Heart left ventricle (tissue), 16 donors: ENCODE data around the gene GDPD1. TPM values are rescaled to one million over a fixed set of nuclear protein-coding genes. Genes with fewer than 3 reads are reported as not detected.

Source experiments
- ATAC-seq, 4 donors: fragments of 200-7000 bp; cut with Tn5 transposase; one replicate each; pipeline ENCODE4 v1.9.1; 2020 to 2022; ENCODE audit warnings: moderate library complexity in 4 of 4, mild to moderate bottlenecking in 3 of 4, moderate number of reproducible peaks in 1 of 4
- DNase-seq, 5 donors: peaks; one replicate each; pipeline ENCODE4 v3.0.0-alpha.2; 2020
- H3K27ac ChIP-seq, 12 donors: fragments of 200-600 bp; sonication (generic) in 4 of 12; one replicate each; pipeline versions ENCODE4 v1.5.0 to v1.8.0; 2016 to 2022; ENCODE audit warnings: mild to moderate bottlenecking in 2 of 12
- H3K27me3 ChIP-seq, 9 donors: fragments of 200-600 bp; sonication (generic) in 2 of 9; one replicate each; pipeline versions ENCODE4 v1.5.1 to v1.8.0; 2016 to 2022; ENCODE audit warnings: mild to moderate bottlenecking in 3 of 9
- H3K36me3 ChIP-seq, 9 donors: fragments of 200-600 bp; sonication (generic) in 2 of 9; one replicate each; pipeline versions ENCODE4 v1.5.0 to v1.8.0; 2018 to 2022; ENCODE audit warnings: mild to moderate bottlenecking in 2 of 9
- H3K4me1 ChIP-seq, 12 donors: fragments of 200-600 bp; sonication (generic) in 4 of 12; one replicate each; pipeline versions ENCODE4 v1.5.0 to v1.8.0; 2016 to 2022; ENCODE audit warnings: mild to moderate bottlenecking in 3 of 12
- H3K4me3 ChIP-seq, 12 donors: fragments of 200-600 bp; sonication (generic) in 4 of 12; one replicate each; pipeline versions ENCODE4 v1.5.0 to v1.8.0; 2017 to 2022; ENCODE audit warnings: mild to moderate bottlenecking in 9 of 12, moderate library complexity in 4 of 12
- H3K9me3 ChIP-seq, 12 donors: fragments of 200-600 bp; sonication (generic) in 4 of 12; one replicate each; pipeline versions ENCODE4 v1.5.0 to v1.8.0; 2016 to 2022; ENCODE audit warnings: mild to moderate bottlenecking in 1 of 12
- CTCF ChIP-seq, 12 donors: fragments of 200-600 bp; sonication (generic) in 4 of 12; IDR thresholded peaks; one replicate each; pipeline versions ENCODE4 v1.5.0 to v1.8.0; 2018 to 2022; ENCODE audit warnings: antibody characterized with exemption in 12 of 12, mild to moderate bottlenecking in 5 of 12
- POLR2A ChIP-seq, 2 donors: fragments of 450-650 bp; IDR thresholded peaks; one replicate each; pipeline ENCODE4 v1.6.1; 2017; ENCODE audit warnings: antibody characterized with exemption in 2 of 2, mild to moderate bottlenecking in 2 of 2, moderate library complexity in 2 of 2
- WGBS, 4 donors: extraction: QIAGEN DNeasy Blood & Tissue Kit in 2 of 4; methylation state at CpG; one replicate each; pipeline versions ENCODE4 v1.1.5 to v1.1.7; 2013 to 2018; 5-methylcytosine and 5-hydroxymethylcytosine counted together
- intact Hi-C, 10 donors: fragments of 100-400 bp; cut with DNase I; formaldehyde crosslinking; loops; one replicate each; pipeline versions ENCODE4 v1.11.1 to v1.14.2; 2022
- polyA plus RNA-seq, 2 donors: library from polyadenylated mRNA; stranded (reverse); fragments of 200-250 nt; gene quantifications; one replicate each; pipeline ENCODE4 v1.2.3, GENCODE V29; 2013
- total RNA-seq, 9 donors: library from RNA; depleted of rRNA in 2 of 9; stranded (reverse); fragments of >200 nt in 2 of 9; fragmentation: NEBNext Ultra II Directional in 3 of 9; extraction: Animal tissue kit (Norgen Biotek cat#: 25700) in 3 of 9; gene quantifications; one replicate each; pipeline versions ENCODE4 v1.1.0 to v1.2.4, GENCODE V29; 2016 to 2023
- donor health status: ischemic (EF 13 %, LVEDD 7.1; RV severe dilation, severe dysfunction).
- donor health status: healthy with polysubstance abuse.
- donor health status: DM: no; HTN: yes; CAD: no.
- donor health status: DM: no; HTN: no; CAD: no.
- donor health status: ischemic (EF 25% LVEDD 6.9; RV normal size, moderate dysfunction).
- donor health status: ischemic (EF 25% LVEDD 5.7; RV mildly dilated, moderate dysfunction).
- donor health status: healthy.
- donor health status: DM: yes; HTN: yes; CAD: no.
- donor health status: ischemic (EF 35%, LVEDD 5.7; RV mildly dilated, moderate dysfunction).
- donor health status: nonischemic (EF 11% LVEDD 7.7; RV severe dilation, severe dysfunction).
- donor health status: DM: yes; HTN: yes; CAD: no.
- donor health status: PGD.
- donor health status: ischemic (EF 29% LVEDD 5.4; RV normal size, mild dysfunction).
- donor health status: nonischemic (EF 23%, LVEDD 6.1; RV moderate dilation, normal function).

GDPD1 gene
- total and polyA plus RNA-seq, 11 donors = 0.75 to 4.0 (median 2.7) TPM

- ATAC-seq (no peak), DNase-seq (no peak)
- Histone ChIP-seq H3K27me3 (no peaks in the 10 kb centered on the region), H3K9me3 (no peaks in the 10 kb centered on the region), H3K36me3 (peaks cover 0 to 9% (median 0%) of the 10 kb centered on the region in 9 donors), H3K4me1 (no peaks in the 10 kb centered on the region), H3K4me3 (no peak overlapping the region), H3K27ac (no peak overlapping the region)
- whole genome bisulfite sequencing, 4 donors = 88 to 95% (median 91%) methylated on average over 6 of the region's 6 CpGs
- intact Hi-C loops = no loop called here
- TF ChIP-seq CTCF (IDR thresholded peaks at IDR 0.05) = no peak
Observed at GRCh38 chr17:59244081-59244480, 23.8 kb downstream of the GDPD1 start.

GRCh38 chr17:59254742-59255141 is 34.4 kb downstream of the GDPD1 start:
- TF ChIP-seq CTCF (IDR thresholded peaks at IDR 0.05) = no peak
- no peak for TF ChIP-seq POLR2A (IDR thresholded peaks at IDR 0.05)
- 78 to 83% (median 81%) methylated on average over 2 of the region's 2 CpGs for WGBS, 4 donors
- Histone ChIP-seq H3K4me1 (no peaks in the 10 kb centered on the region), H3K9me3 (no peaks in the 10 kb centered on the region), H3K36me3 (peaks cover 0 to 12% (median 0%) of the 10 kb centered on the region in 9 donors), H3K27me3 (no peaks in the 10 kb centered on the region), H3K27ac (no peak overlapping the region), H3K4me3 (no peak overlapping the region)
- intact Hi-C loops = no loop called here
- no peak for DNase-seq
- no peak for ATAC-seq

GRCh38 chr17:59257101-59257500 is 36.8 kb downstream of the GDPD1 start:
- intact Hi-C loops = no loop called here
- Histone ChIP-seq H3K36me3 (no peaks in the 10 kb centered on the region), H3K9me3 (no peaks in the 10 kb centered on the region), H3K4me1 (no peaks in the 10 kb centered on the region), H3K27ac (no peak overlapping the region), H3K4me3 (no peak overlapping the region), H3K27me3 (no peaks in the 10 kb centered on the region)
- WGBS, 4 donors = 53 to 60% (median 55%) methylated on average over 2 of the region's 2 CpGs
- DNase-seq (no peak), ATAC-seq (no peak)
- TF ChIP-seq CTCF (IDR thresholded peaks at IDR 0.05) (no peak), POLR2A (IDR thresholded peaks at IDR 0.05) (no peak)

GRCh38 chr17:59260722-59261121 is 40.4 kb downstream of the GDPD1 start:
- H3K9me3 ChIP-seq = no peaks in the 10 kb centered on the region
- no peak for DNase-seq
- no peaks in the 10 kb centered on the region for H3K27me3 ChIP-seq
- H3K4me3 ChIP-seq = no peak overlapping the region
- TF ChIP-seq POLR2A (IDR thresholded peaks at IDR 0.05) (no peak), CTCF (IDR thresholded peaks at IDR 0.05) (no peak)
- WGBS, 4 donors = 92 to 100% (median 98%) methylated on average over 1 to 2 of the region's 2 CpGs
- no peak overlapping the region for H3K27ac ChIP-seq
- H3K4me1 ChIP-seq = no peaks in the 10 kb centered on the region
- intact Hi-C loops = no loop called here
- peaks cover 0 to 4% (median 0%) of the 10 kb centered on the region in 9 donors for H3K36me3 ChIP-seq
- no peak for ATAC-seq
